HG02973 (cell line): Measurements from ENCODE around the gene FFAR3.

Experiments used
- ATAC-seq: cut with Tn5 transposase; IDR thresholded peaks from one replicate; pipeline ENCODE4 v1.9.1; 2021; ENCODE audit warnings: moderate library complexity; ENCODE audit not compliant: unreplicated experiment

Gene FFAR3

GRCh38 chr19:35357867-35358573 is at the start of gene FFAR3:
Gene FFAR3, plus strand, starts transcription at chr19:35358460. Its CDS starts 431 bp downstream, at chr19:35358891.
- ATAC-seq: no peak

- ATAC-seq: no peak
Measured at GRCh38 chr19:35308910-35309309, 49.4 kb upstream of the FFAR3 start.

- ATAC-seq: no peak
Measured at GRCh38 chr19:35309481-35310279, 48.6 kb upstream of the FFAR3 start.

- no peak for ATAC-seq
Measured at GRCh38 chr19:35310331-35310730, 47.9 kb upstream of the FFAR3 start.

- no peak for ATAC-seq
Measured at GRCh38 chr19:35310811-35311465, 47.3 kb upstream of the FFAR3 start.

GRCh38 chr19:35311901-35312665 is 46.2 kb upstream of the FFAR3 start:
- no peak for ATAC-seq

- ATAC-seq: no peak
Measured at GRCh38 chr19:35313587-35313986, 44.7 kb upstream of the FFAR3 start.

- no peak for ATAC-seq
Measured at GRCh38 chr19:35314031-35314430, 44.2 kb upstream of the FFAR3 start.

- ATAC-seq: no peak
Measured at GRCh38 chr19:35314858-35315470, 43.3 kb upstream of the FFAR3 start.

- ATAC-seq: no peak
Measured at GRCh38 chr19:35315883-35316282, 42.4 kb upstream of the FFAR3 start.

GRCh38 chr19:35316560-35316959 is 41.7 kb upstream of the FFAR3 start:
- no peak for ATAC-seq

GRCh38 chr19:35317464-35318043 is 40.7 kb upstream of the FFAR3 start:
- no peak for ATAC-seq

GRCh38 chr19:35318679-35319448 is 39.4 kb upstream of the FFAR3 start:
- no peak for ATAC-seq

- no peak for ATAC-seq
Measured at GRCh38 chr19:35320065-35320713, 38.1 kb upstream of the FFAR3 start.

GRCh38 chr19:35321291-35321690 is 37.0 kb upstream of the FFAR3 start:
- no peak for ATAC-seq

- ATAC-seq: no peak
Measured at GRCh38 chr19:35322014-35322413, 36.2 kb upstream of the FFAR3 start.

- ATAC-seq: no peak
Measured at GRCh38 chr19:35327642-35328041, 30.6 kb upstream of the FFAR3 start.

GRCh38 chr19:35328851-35329285 is 29.4 kb upstream of the FFAR3 start, which contains the start of gene CD22:
Gene CD22, plus strand, starts transcription at chr19:35329187. Its CDS starts 2,854 bp downstream, at chr19:35332041.
- ATAC-seq: no peak

- ATAC-seq: no peak
Measured at GRCh38 chr19:35329323-35329722, 28.9 kb upstream of the FFAR3 start.
